NCI-H748 (cell line): ENCODE measurements around the gene SYDE2.
"Not testable (repeated sequence)": the region's sequence is repeated elsewhere in the genome, so short reads cannot be mapped to it uniquely, and the experiment has no call there.

ENCODE experiments used
- DNase-seq: peaks from one replicate; lab custom pipeline; 2025; ENCODE audit not compliant: unreplicated experiment; lab: John Stamatoyannopoulos, UW

The SYDE2 gene

GRCh38 chr1:85219853-85220610 lies 19.2 kb upstream of the SYDE2 start:
- DNase-seq: no peak

DNA sequence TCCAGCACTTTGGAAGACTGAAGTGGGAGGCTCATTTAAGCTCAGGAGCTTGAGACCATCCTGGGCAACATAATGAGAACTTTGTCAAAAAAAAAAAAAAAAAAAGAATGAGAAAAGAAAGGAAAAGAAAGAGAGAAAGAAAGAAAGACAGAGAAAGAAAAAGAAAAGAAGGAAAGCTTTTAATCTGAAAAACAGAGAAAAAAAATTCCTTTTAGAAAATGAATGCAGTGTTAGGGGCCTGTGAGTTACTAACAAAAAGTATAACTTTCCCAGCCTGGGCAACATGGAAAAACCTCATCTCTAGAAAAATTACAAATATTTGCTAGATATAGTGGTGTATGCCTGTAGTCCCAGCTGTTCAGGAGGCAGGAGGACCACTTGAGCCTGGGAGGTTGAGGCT lies 15.9 kb upstream of the SYDE2 start:
- DNase-seq: no peak

- no peak for DNase-seq
Observed at GRCh38 chr1:85214654-85215053, 13.8 kb upstream of the SYDE2 start.

GRCh38 chr1:85208488-85208887 lies 7.7 kb upstream of the SYDE2 start:
- no peak for DNase-seq

GRCh38 chr1:85203573-85204171 lies 2.9 kb upstream of the SYDE2 start:
- DNase-seq: no peak

GRCh38 chr1:85202864-85203255 lies 2.0 kb upstream of the SYDE2 start:
- no peak for DNase-seq

- DNase-seq: peak; percentile 55
Observed at GRCh38 chr1:85202092-85202863, 1.5 kb upstream of the SYDE2 start.

GRCh38 chr1:85201340-85202091 lies 700 bp upstream of the SYDE2 start:
- DNase-seq: peak; percentile 64

- no peak for DNase-seq
Observed at GRCh38 chr1:85199667-85200462, 951 bp downstream of the SYDE2 start.

- no peak for DNase-seq
Observed at GRCh38 chr1:85198864-85199263, 2.0 kb downstream of the SYDE2 start.

DNA sequence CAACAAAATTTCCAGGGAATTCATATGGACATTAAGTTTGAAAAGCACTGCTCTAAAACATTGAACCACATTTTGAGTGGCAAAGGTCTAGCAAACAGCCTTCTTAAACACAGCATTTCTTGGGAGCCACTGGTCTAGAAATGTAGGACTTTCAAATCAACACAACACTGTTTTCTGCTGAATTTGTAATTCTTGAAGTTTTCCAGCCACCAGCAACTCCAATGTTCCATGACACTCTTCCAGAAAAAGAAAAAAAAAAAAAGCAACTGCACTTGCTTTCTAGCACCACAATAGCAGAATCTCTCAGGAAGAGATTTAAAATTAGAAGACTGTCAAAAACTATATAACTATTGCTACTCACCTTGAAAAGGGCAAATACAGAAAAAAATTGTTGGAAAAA lies 4.5 kb downstream of the SYDE2 start:
- DNase-seq: no peak

GRCh38 chr1:85195703-85196102 lies 5.1 kb downstream of the SYDE2 start:
- DNase-seq: no peak

GRCh38 chr1:85192129-85192528 lies 8.7 kb downstream of the SYDE2 start:
- DNase-seq: not testable (repeated sequence)

DNA sequence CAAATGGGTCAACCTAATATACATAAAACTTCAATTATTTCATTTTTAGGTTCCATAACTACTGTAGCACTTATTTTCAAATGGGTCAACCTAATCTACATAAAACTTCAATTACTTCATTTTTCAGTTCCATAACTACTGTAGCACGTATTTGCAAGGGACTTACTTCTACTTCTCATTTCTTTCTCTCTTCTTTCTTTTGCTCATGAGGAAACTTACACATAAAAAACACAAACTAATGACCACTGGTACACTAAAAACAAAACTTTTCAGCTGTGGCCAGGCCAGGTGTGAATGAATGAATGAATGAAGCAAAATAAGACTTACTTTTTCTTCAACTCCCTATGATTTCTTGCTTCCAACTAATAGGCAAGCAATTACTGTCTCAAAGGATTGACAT lies 11.7 kb downstream of the SYDE2 start:
- DNase-seq: no peak

DNA sequence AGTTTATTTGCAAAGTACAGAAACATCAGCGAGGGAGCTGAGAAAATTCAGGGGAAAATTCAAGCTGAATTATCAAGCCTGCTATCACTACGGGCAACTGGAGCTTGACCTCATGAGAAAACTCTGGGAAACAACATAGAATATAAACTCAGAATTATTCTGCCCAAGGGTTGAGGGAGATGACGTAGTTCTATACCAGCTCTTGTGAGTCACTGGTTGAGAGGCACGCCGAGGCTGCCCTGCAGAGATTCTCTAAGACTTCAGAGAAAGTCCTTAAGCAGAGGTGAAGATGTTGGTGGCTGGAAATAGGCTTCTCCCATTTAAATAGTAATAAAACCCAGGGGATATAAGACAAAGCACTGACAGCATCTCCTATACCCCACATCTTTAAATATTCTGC lies 12.3 kb downstream of the SYDE2 start:
- DNase-seq: no peak

GRCh38 chr1:85187021-85187420 lies 13.8 kb downstream of the SYDE2 start:
- not testable (repeated sequence) for DNase-seq

DNA sequence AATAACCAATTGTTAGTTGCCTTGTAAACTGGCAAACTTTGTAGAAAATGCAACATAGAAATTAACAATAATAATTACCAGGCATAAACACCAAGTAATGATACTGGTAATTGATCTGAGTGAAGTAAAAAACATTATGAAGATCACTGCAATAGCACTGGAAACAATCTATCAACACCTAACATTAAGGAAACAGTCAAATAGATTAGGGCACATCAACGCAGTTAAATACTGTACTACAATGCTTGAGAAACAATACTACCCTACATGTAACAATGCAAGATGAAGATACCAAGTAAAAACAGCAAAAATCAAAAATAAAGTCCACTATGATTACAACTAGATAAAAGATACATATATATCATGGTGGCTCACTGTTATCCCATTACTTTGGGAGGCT lies 16.6 kb downstream of the SYDE2 start:
- DNase-seq: no peak

DNA sequence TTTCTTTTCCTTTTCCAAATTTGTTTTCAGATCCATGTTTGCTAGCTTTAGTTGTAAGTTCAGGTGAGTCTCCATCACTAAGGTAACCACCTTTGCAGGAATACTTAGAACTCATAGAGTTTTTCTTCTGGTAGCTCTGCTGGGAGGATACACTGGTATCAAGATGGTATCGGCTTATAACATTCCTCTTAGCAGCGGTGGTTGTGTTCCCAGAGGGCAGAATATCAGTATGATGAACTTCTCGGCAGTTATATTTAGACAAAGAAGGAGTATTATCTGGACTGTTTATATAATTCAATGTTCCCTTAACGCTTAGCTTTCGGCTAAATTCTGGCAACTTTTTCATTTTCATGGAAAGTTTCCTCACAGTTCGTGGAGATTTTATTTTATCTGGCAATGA lies 18.1 kb downstream of the SYDE2 start:
- DNase-seq: no peak

GRCh38 chr1:85180869-85181268 lies 19.9 kb downstream of the SYDE2 start:
- no peak for DNase-seq

GRCh38 chr1:85179522-85179921 lies 21.3 kb downstream of the SYDE2 start:
- no peak for DNase-seq

- no peak for DNase-seq
Observed at GRCh38 chr1:85178396-85178795, 22.4 kb downstream of the SYDE2 start.
